Colonic mucosa (tissue), 4 donors: ENCODE data around the gene ZNF385C. TPM values are rescaled to one million over a fixed set of nuclear protein-coding genes. Genes with fewer than 3 reads are reported as not detected.
A peak's percentile ranks its signal among the peaks of the same experiment; 100 is the strongest.

ENCODE experiments used
- DNase-seq: peaks from one replicate; pipeline ENCODE4 v3.0.0-alpha.2; 2020
- H3K27ac ChIP-seq: fragments of 200-600 bp; one replicate; pipeline ENCODE4 v1.8.0; 2021
- H3K27me3 ChIP-seq: fragments of 200-600 bp; one replicate; pipeline ENCODE4 v1.8.0; 2021
- H3K36me3 ChIP-seq: fragments of 200-600 bp; one replicate; pipeline ENCODE4 v1.8.0; 2021
- H3K4me1 ChIP-seq: fragments of 200-600 bp; one replicate; pipeline ENCODE4 v1.8.0; 2021; ENCODE audit warnings: mild to moderate bottlenecking
- H3K4me3 ChIP-seq: fragments of 200-600 bp; one replicate; pipeline ENCODE4 v1.8.0; 2021
- H3K9ac ChIP-seq, 2 donors: one replicate each; pipeline ENCODE4 v1.7.0; 2013; ENCODE audit warnings: control low read depth in 2 of 2, low read depth in 2 of 2, low read length in 2 of 2
- H3K9me3 ChIP-seq: fragments of 200-600 bp; one replicate; pipeline ENCODE4 v1.8.0; 2021
- intact Hi-C: fragments of 100-400 bp; cut with DNase I; formaldehyde crosslinking; loops from one replicate; pipeline ENCODE4 v1.14.1; 2022
- total RNA-seq, 2 donors: library from RNA; stranded (reverse); fragmentation: NEBNext Ultra II Directional in 1 of 2; extraction: Animal tissue kit (Norgen Biotek cat#: 25700) in 1 of 2; gene quantifications; one replicate each; pipeline ENCODE4 v1.2.1, GENCODE V29; 2021
- TF ChIP-seq, protein P1 (sequence below): fragments of 200-600 bp; IDR thresholded peaks from one replicate; pipeline ENCODE4 v1.8.0; 2022; ENCODE audit warnings: antibody characterized with exemption, mild to moderate bottlenecking
- donor health status: healthy.
- donor health status: DM: no; HTN: no; CAD: no.
- donor health status: DM: no; HTN: no; CAD: no.

The ZNF385C gene
- total RNA-seq, 2 donors from 2014 or later: 0.20 to 0.32 TPM

- intact Hi-C loops: no loop called here
- H3K4me3 ChIP-seq: peak overlapping the region; percentile 42
- H3K36me3 ChIP-seq: no peaks in the 10 kb centered on the region
- TF ChIP-seq, protein P1, sequence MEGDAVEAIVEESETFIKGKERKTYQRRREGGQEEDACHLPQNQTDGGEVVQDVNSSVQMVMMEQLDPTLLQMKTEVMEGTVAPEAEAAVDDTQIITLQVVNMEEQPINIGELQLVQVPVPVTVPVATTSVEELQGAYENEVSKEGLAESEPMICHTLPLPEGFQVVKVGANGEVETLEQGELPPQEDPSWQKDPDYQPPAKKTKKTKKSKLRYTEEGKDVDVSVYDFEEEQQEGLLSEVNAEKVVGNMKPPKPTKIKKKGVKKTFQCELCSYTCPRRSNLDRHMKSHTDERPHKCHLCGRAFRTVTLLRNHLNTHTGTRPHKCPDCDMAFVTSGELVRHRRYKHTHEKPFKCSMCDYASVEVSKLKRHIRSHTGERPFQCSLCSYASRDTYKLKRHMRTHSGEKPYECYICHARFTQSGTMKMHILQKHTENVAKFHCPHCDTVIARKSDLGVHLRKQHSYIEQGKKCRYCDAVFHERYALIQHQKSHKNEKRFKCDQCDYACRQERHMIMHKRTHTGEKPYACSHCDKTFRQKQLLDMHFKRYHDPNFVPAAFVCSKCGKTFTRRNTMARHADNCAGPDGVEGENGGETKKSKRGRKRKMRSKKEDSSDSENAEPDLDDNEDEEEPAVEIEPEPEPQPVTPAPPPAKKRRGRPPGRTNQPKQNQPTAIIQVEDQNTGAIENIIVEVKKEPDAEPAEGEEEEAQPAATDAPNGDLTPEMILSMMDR: no peak
- peak overlapping the region; percentile 81 to 91 for H3K9ac ChIP-seq
- no peaks in the 10 kb centered on the region for H3K9me3 ChIP-seq
- peak overlapping the region; percentile 91 for H3K27ac ChIP-seq
- DNase-seq: peak; percentile 59
- H3K27me3 ChIP-seq: no peaks in the 10 kb centered on the region
- H3K4me1 ChIP-seq: peaks cover 15% of the 10 kb centered on the region
These were observed 13.7 kb upstream of the ZNF385C start for GRCh38 chr17:42111871-42112551.

GRCh38 chr17:42111265-42111636, 13.0 kb upstream of the ZNF385C start:
- intact Hi-C loops: no loop called here
- H3K9ac ChIP-seq: peak overlapping the region in 1 of 2 donors; percentile 91
- H3K27ac ChIP-seq: peak overlapping the region; percentile 91
- TF ChIP-seq, protein P1: no peak
- H3K9me3 ChIP-seq: no peaks in the 10 kb centered on the region
- no peaks in the 10 kb centered on the region for H3K36me3 ChIP-seq
- peak overlapping the region; percentile 42 for H3K4me3 ChIP-seq
- no peaks in the 10 kb centered on the region for H3K27me3 ChIP-seq
- no peak for DNase-seq
- H3K4me1 ChIP-seq: peaks cover 15% of the 10 kb centered on the region

- Histone ChIP-seq H3K36me3 (no peaks in the 10 kb centered on the region), H3K9me3 (no peaks in the 10 kb centered on the region), H3K4me3 (no peak overlapping the region), H3K27ac (no peak overlapping the region), H3K9ac (no peak overlapping the region), H3K4me1 (peaks cover 15% of the 10 kb centered on the region), H3K27me3 (no peaks in the 10 kb centered on the region)
- intact Hi-C loops: no loop called here
- TF ChIP-seq, protein P1: no peak
- DNase-seq: no peak
These were observed 12.3 kb upstream of the ZNF385C start for GRCh38 chr17:42110301-42111264.

DNA sequence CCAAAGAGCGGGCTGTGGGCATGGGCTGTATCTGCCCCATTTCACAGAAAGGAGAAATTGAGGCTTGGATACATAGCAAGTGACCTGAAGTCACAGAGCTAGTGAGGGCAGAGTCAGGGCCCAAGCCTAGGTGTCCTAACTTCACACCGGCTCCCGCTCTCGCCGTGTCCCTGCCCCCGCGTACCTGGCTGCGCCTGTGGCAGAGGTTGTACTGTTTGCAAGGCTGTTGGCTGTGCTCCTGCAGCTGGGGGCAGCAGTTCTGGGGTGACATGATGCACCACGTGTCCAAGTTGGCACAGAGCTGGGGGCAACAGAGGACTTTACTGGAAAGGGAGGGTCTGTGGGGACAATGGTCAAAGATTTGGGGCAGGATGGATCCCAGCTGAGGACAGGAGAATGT, 10.8 kb upstream of the ZNF385C start:
- TF ChIP-seq, protein P1: no peak
- Histone ChIP-seq H3K4me1 (peaks cover 15% of the 10 kb centered on the region), H3K9ac (no peak overlapping the region), H3K36me3 (no peaks in the 10 kb centered on the region), H3K27me3 (no peaks in the 10 kb centered on the region), H3K27ac (no peak overlapping the region), H3K4me3 (no peak overlapping the region), H3K9me3 (no peaks in the 10 kb centered on the region)
- intact Hi-C loops: no loop called here
- no peak for DNase-seq

DNA sequence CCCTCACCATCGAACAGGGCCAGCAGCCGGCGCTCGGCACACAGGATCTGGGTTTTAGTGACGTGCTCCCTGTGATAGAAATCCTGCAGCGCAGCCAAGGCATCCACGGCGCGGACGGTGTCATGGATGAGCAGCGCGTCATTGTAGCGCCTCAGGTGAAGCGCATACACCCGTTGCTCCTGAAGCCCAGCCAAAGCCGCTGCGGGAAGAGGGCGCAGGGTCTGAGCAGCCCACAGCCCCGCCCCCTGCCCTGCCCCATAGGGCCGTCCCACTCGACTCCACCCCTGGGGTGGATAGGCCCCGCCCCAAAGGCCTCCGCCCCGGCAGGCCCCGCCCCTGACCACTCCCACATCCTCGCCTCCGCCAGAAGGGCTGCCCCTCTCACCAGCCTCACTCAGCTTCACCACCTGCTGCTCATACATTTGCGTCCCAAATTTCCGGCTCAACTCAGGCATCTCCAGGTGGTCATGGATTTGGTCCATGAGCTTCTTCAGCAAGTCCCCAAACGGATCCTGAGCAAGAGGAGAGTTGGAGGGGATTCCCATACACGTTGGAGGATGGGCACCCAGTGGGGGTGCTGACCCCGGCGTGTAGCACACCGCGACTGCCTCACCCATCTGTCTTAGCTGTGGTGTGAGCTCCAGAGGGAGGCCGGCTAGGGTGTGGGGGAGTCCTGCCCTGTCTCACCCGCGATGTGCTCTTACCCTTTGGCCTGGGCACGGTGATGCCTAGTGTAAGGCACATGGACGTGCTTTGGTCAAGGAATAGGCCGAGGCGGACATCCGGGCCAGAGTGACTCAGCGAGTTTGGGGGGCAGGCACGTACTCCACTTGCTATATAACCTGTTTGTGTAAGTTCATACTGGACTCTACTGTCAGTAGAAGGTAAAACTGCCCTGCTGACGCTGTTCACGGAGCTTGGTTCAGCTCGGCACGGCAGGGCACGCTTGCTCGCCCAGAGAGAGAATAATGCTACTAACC, 9.6 kb upstream of the ZNF385C start:
- Histone ChIP-seq H3K27ac (no peak overlapping the region), H3K4me1 (peaks cover 12% of the 10 kb centered on the region), H3K9ac (no peak overlapping the region), H3K36me3 (no peaks in the 10 kb centered on the region), H3K4me3 (peak overlapping the region; percentile 22), H3K9me3 (no peaks in the 10 kb centered on the region), H3K27me3 (no peaks in the 10 kb centered on the region)
- intact Hi-C loops: no loop called here
- peak; percentile 94 for DNase-seq
- TF ChIP-seq, protein P1: no peak
